HG03097 (cell line): ENCODE measurements around the gene TBX3.

Experiments
- ATAC-seq: cut with Tn5 transposase; IDR thresholded peaks from one replicate; pipeline ENCODE4 v1.9.1; 2021; ENCODE audit not compliant: unreplicated experiment, low FRiP score

Gene TBX3

DNA sequence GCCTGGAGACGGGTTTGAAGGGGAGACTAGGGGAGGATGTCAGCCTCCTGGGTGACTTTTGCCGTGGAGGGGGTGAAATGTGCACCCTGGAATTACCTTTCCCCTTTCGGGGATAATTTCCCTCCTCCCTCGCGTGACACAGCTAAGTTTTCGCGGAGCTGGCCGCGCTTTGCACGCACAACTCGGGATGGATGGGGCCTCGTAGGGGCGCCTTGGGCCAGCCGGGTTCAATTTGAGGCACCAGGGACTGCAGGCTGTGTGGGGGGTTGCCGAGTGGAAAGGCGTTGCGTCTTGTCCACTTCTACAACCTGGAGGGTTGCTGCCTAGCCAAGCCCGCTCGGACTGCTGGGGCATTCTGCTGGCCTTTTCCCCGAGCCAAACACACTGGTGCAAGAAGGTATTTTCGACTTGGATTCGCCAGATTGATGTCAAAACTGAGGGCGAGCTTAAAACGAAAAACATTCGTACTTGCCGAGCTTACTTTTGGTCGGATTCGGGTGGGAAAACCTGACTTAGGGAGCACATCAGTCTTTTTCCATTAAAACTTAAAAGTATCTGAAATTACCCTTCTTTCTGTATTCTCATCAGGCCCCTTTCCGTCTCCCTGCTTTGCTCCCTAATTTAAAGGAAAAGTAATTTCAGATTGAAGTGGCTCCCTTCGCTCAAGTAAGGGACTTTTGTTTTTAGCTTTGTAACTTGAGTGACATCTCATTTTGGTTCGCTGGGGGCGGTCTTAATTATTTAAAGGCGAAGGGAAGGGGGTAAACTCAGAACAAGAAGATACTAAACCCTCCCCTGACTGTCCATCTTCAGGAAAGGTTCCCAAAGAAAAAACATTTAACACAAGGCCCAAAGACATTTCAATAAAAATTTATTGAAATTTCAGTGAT lies 14.3 kb downstream of the TBX3 start:
- ATAC-seq = no peak

DNA sequence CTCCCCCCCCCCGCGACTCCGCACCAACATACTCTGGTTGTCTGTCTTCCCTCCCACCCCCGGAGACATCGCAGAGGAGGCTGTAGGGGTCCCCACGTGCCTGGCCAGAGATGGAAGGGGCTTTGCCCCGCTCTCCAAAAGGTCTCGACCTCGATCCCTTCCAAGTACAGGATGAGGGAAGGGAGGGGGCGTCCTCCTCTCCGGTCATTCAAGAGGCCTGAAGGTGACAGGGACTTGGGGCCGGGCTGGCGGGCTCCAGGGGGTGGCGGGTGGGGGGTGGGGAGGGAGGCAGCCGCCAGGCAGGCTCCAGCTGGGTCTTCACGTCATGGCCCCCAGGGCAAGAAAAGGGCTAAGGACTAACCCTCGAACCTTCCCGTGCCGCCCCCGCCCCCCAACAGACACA lies 15.1 kb downstream of the TBX3 start:
- ATAC-seq = no peak

DNA sequence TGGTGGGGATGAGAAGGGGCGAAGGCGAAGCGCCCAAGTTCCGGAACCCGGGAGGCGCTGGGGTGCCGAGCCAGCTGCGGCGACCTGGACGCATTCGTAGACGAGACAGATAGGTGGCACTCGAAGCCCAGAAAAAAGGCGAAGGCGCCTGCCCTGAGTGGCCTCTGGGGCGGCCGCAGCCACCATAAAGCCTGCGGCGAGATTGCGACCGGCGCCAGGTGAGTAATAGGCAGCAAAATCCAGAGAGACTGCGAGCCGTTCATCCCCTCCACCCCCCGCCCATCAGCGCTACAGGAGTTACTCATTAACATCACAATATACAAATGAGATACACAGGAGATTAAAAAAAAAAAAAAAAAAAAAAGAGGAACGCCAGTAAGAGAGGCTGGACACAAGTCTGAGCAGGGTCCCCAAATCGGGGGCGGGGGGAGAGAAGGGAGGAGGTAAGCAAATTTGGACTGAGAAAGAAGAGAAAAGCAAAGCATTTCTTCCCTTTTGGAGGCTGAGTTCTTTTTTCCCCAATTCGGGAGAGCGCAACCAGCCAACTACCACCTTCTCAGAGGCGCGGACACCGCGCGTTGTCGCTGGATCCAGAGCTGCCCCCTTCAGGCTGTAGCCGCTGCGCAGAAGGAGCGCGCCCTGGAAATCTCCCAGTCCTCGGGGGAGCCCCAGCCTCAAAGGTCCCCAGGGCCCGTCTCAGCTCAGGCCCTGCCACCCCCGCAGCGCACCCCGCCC lies 15.7 kb downstream of the TBX3 start:
- no peak for ATAC-seq

DNA sequence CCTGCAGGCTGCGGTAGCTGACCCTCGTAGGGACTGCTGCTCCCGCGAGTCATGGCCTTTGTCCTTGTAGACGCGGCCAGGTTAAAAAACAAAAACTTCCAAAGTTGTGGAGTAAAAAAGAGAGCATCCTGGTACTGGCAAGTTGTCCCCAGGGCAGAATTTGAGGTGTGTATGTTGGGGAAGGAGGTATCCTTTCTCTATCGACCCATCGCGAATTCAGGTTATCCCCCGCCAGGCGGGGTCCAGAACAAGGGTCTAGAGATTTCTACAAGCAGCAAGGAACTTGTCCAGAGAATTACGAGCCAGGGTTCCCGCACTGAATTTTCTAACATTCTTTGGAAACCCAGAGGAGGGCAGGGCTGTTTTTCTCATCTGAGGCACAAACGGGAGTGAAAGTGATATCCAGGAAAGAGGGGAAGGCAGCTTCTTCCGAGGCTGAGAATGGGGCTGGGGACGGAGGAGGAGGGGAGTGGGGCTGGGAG lies 16.3 kb downstream of the TBX3 start:
- no peak for ATAC-seq

DNA sequence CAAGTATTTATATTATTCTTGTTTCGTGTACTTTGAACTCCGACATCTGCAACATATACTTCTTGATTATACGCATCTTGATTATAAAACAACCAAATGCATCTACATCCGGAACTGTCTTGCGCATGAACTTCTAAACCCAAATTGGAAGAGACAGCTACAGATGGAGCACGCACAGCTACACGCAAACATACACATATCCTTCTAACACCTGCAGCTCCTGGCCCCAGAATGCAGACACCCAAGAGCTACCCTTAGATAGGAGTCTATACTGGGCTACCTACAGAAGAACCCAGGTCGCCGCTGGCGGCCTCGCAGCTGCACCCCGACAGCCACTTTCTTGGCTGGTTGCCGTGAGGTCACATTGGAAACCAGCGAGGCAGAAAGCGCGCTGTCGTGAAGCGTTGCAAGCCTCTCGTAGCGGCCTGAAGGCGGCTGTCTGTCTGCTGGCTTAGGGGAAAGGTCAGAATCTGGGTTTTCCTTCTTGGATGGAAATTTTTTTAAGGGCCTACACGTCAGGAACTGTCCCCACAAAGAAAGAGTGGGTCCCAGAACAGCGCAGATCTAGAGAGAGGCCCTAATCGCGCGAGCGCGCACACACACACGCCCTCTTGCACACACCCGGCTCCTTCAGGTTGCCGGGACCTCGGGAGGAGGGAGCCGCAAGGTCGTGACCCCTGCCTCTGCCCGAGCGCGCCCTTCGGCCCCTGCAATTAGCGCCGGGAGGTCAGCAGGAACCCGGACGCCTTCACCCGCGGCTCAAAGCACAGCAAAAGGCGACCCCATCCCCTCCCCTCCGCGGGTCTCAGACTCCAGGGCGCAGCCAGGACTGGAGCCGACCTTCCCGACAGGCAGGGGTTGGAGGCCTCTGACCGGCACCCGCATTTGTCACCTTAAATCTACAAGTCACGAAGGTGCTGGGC lies 17.0 kb downstream of the TBX3 start:
- ATAC-seq = no peak

DNA sequence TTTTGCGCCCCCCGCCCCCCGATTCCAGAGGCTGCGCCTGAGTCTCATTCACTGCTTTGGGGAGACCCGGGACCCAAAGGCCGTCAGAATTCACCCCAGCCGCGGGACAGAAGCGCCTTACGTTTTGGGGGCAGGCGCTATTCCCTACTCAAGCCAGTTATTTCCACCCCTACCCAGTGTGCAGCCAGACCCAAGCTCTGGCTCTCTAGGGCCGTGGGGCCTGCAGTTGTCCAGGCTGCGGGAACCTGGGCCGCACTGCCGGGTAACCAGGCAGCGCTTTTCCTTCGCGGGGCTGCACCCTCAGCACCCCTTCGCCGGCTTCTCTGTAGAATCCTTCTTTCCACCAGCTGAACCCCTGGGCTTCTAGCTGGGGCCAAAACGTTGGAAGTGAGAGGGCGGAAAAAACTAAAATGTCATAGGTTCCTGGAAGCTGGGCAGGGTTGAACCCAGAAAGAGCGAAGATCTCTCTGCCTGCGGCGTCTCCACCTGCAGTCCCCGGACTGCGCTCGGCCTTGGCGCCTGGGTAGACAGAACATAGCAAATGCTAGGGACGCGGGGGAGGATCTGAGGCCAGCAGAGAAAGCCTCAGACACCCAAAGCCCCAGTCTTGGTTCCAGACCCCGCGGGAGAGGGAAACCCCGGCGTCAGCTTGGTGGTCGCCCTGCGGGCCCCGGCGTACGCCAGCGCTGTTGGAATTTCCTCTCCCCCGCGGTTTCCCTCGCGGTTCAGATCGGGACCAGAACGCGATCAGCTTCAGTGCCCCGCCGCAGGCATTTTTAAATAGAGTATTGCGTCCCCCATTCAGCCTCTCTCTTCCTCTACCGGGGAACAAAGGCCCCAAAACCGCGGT lies 18.3 kb downstream of the TBX3 start:
- no peak for ATAC-seq

DNA sequence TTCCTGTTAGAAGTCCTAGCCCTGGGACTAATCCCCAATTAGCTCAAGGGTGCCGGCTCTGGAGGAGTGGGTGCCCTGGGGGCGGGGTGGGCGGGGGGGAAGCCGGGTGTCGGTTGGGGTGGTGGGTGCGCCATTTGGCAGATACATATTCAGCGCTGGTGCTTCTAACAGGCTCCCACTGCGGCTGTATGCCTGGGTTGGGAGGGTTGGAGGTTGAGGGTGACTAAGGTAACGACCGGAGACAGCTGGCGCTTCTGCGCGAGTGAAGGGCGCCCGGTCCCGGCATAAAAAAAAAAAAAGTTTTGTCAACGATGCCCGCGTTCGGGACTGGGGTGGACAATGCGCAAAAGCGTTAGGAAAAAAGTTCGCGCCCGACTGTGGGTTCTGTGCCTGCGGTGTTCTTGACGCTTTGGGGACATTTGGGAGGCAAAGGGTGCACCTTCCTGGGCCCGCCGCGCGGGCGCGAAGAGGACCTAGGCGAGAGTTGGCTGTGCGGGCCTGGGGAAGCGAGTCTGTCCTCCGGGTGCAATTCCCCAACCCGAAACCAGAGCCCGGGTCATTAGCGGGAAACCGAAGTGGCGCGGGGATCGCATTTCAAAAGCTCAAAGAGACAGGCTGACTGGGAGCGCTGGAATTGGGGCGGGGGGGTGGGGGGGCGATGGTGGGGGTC lies 19.2 kb downstream of the TBX3 start:
- no peak for ATAC-seq

DNA sequence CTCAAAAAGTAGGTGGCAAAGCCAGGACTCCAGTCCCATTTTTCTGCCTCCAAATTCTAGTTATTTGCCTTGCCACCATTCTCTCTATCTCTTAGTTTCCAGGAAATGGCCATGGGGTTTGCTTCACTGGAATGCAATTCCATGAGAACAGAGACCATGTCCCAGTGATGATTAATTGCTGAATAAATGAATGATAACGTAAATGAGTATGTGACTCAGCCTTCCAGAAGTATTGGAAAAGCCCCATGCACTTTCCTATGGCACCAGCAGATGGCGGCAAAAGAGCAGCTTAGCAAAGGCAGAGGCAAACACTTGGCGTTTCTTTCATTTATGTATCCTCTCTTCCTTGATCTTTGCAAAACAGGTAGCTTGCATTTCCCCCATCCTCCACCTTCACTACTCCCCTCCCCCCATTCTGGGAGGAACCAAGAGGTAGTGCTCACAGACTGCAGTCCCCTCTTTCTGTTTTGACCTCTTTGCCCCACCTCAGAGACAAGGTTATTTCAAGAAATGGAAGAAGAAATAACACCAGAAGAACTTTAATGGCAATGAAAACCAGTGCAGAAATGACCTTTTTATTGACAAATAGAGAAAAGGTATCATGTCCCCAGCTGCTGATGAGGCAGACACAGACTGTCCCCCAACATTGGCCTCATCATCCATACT lies 21.3 kb downstream of the TBX3 start:
- ATAC-seq = no peak

DNA sequence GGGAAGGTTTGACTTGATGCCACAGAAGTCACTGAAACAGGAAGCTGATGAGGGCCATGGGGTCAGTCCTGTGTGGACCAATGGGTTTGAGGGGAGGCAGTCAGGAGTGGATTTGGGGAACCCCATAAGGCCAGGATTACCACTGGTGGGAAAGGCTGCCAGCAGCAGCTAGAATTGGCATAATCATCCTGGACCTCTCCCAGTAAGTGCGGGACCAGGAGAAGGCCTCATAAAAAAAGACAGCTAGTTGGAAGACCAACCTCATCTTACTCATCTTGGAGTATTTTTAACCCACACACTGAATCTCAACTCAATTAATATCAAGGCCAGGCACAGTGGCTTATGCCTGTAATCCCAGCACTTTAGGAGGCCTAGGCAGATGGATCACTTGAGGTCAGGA lies 22.7 kb downstream of the TBX3 start:
- no peak for ATAC-seq

DNA sequence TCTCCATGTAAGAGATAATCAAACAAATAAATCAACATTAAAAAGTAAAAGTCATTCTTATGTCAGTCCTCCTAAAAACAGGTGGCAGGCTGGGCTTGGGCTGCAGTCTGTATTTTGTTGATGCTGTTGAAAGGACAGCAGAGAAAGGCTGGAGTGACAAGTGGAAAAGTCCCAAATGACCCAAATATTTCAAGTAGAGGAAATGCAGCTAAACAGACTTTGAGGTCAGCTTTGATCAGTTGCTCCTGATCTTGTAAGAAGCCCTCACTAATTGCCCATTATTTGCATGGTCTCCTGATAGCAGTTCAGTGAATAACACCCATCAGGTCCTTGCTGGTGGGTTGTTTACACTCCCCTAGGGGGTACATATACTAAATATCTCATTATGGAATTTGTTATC lies 24.9 kb downstream of the TBX3 start:
- ATAC-seq = no peak

DNA sequence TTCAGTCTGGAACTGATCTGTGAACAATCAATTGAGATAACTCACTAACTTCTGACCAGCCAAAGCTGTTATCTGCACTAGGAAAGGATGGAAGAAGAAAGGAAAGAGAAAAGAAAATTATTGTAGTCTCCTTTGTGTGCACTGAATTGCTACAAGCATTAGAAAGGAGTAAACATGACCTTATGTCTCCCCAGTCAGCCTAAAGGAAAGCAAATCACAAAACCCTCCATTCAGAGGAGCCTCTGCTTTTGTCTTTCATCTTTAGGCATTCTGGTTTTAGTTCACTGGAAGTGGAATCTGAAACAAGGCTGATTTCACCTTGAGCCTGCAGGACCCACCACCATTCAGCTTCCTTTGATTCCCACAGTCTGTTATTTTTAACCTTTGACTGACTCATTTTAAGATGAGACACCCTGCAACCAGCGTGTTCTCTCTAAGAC lies 26.0 kb downstream of the TBX3 start:
- ATAC-seq = no peak

DNA sequence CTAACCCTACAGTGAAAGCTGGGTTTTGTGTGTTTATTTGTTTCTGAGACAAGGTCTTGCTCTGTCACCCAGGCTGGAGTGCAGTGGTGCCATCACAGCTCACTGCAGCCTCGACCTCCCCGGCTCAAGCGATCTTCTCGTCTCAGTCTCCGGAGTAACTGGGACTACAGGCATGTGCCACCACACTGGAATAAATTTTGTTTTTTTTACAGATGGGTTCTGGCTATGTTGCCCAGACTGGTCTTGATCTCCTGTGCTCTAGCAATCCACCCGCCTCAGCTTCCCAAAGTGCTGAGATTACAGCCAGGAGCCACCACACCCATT lies 26.4 kb downstream of the TBX3 start:
- ATAC-seq = no peak

DNA sequence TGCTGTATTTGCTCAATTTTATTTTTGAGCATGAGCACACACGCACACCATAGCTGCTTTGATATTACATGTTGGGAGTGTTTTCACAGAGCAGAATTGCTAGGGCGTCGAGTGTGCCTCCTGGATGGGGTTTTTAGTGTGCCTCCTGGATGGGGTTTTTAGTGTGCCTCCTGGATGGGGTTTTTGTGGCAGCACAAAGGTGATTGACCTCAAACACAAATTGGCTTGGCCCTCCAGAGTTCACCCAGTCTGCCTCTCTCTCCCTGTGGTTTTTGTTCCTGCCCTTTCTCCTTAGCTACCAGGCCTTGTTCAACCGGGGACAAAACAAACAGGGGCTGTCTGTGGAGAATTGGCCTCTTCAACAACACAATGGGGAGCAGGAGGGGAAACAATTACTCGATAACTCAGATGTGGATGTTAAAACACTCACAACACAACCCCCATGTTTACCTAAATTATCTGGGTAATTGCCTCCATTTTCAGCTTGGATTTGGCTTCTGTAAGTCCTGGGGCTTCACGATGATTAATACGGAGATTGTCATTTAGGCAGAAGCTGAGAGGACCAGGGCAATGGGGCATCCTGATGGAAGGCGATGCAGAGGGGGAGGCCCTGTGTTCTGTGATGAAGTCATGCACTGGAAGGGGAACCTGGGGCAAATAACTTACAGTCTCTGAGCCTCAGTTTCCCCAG lies 26.9 kb downstream of the TBX3 start:
- ATAC-seq = no peak

DNA sequence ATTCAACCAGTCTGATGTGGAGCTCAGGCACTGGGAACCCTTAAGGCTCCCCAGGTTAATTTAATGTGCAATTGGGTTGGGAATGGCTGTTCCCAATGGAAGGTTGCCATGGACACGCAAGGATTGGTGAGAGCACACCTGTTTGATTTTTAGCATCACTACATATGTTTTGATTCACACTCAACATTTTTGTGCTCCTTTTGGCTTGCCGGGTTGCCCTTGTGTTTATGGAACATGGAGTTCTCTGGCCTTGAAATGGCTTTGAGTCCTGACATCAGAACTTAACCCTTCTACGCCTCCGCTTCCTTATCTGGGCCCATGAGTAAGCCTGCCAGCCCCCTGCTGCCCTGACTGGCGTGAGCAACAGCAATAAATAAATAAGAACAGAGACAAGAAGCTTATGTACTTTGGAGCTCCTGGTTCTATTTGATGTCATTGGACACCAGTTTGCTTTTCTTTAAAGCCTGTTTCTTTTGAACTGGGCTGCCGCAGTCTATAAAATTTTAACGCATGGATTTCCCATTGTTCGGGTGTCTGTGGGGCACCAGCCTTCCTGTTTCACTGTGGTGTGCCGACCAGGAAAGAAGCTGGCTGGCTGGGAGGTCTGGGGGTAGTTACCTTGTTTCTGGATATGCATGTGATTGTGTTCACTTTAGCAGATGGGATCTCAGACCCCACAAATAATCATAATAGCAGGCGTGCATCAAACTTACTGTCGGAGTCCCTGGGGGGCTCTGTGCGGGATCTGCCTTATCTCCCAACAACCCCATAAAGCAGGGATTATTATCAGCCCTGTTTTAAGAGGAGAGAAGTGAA lies 27.8 kb downstream of the TBX3 start:
- ATAC-seq = no peak

DNA sequence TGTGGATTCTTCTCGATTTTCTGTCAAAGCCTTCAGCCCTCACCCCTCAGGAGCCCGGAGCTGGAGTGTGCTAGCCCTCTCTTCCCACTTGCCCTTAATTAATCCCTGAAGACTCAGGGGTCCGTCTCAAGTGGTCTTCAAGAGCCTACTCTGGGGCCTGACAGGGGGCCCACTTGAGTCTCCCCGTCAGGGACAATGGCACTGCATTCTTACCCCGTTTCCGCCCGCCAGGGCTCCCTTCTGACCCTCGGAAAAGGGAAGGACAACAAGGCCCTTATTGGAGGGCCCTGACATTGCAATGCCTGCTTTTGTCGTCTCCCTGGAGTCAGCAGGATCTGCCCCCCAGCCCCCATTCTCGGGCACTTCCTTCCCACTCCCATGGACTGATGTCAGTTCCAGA lies 34.4 kb downstream of the TBX3 start:
- no peak for ATAC-seq

DNA sequence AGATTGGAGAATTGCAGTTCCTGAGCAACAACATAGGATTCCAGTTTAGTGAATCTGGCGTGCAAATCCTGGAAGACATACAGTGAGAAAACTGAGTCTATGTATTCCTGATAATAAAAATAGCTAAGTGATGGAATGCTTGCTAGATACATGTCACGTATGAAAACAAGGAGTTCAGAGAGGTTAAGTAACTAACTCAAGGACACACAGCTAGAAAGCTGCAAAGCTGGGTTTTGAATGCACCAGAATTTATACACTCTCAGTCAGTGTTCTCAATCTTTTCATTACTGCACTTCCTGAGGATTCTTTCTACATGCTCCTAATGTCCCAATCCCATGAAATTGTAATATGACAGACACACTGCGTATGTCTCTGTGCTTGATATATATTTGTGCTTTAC lies 35.3 kb downstream of the TBX3 start:
- ATAC-seq = no peak

DNA sequence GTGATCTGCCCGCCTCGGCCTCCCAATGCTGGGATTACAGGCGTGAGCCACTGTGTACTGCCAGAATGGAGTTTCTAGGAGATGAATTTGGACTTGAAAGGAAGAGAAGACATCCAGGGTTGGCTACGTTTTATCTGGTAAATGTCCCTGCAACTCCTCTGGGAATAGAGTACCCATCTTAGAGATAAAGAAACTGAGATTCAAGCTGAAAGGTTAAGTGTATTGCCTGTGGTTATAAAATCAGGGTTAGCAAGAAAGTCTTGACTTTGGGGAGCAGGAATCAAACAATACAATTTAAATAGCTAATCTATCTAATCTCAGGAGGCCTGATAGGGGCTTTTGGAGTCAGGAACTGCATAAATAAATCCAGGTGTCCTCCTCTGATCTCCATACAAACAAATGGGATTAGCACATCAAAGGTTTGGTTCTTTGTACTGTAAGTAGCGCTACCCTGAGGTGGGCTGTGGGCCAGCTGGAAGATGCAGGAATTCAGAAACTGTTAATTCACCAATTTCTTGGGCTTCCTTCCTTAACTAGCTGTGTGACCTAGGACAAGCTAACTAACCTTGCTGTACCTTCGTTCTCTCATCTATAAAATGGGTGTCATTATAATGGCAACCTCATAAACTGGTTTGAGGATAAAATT lies 45.1 kb downstream of the TBX3 start:
- ATAC-seq = no peak
